Panc1 (cell line): ENCODE measurements around the gene NTM. TPM values are rescaled to one million over a fixed set of nuclear protein-coding genes. Genes with fewer than 3 reads are reported as not detected.

Source experiments
- ATAC-seq: fragments of 200-7000 bp; cut with Tn5 transposase; 2 replicates; pipeline ENCODE4 v1.9.1; 2020; ENCODE audit warnings: mild to moderate bottlenecking, moderate library complexity
- BruUV-seq: library from RNA; stranded (reverse); fragments of 400-500 nt; replicated peaks from 2 replicates; lab custom pipeline; 2021; lab: Mats Ljungman, UMichigan
- CTCF ChIA-PET: fragments of 300-600 bp; sonication (Branson Sonifier 250); formaldehyde crosslinking; loops from one replicate; lab custom pipeline; 2022; ENCODE audit warnings: antibody characterized with exemption; lab: Charles Lee
- POLR2A ChIA-PET: fragments of 300-600 bp; sonication (Branson Sonifier 250); formaldehyde crosslinking; loops from one replicate; lab custom pipeline; 2022; ENCODE audit warnings: antibody characterized with exemption; lab: Charles Lee
- DNase-seq: peaks from one replicate; pipeline ENCODE4 v3.0.0-alpha.2; 2010; ENCODE audit warnings: low read depth, low spot score
- H3K27ac ChIP-seq: 2 replicates; pipeline ENCODE4 v1.5.1; 2011; ENCODE audit warnings: mild to moderate bottlenecking, low read length, inconsistent platforms
- H3K27me3 ChIP-seq: fragments of 200-500 bp; sonication (Bioruptor generic); 2 replicates; pipeline ENCODE4 v1.6.0; 2014; ENCODE audit warnings: low read length, inconsistent platforms; ENCODE audit not compliant: control insufficient read depth, insufficient read depth
- H3K36me3 ChIP-seq: fragments of 200-500 bp; sonication (Bioruptor generic); 2 replicates; pipeline ENCODE4 v1.5.1; 2014; ENCODE audit warnings: inconsistent platforms, mild to moderate bottlenecking, low read length, moderate library complexity; ENCODE audit not compliant: control insufficient read depth, insufficient read depth
- H3K4me1 ChIP-seq: 2 replicates; pipeline ENCODE4 v1.5.1; 2011; ENCODE audit warnings: inconsistent platforms, mild to moderate bottlenecking, low read length, moderate library complexity; ENCODE audit not compliant: control insufficient read depth, insufficient read depth
- H3K4me3 ChIP-seq, 2 experiments: 2 replicates each; pipeline ENCODE4 v1.5.1; 2011 to 2012; ENCODE audit warnings: low read depth in 2 of 2, low read length in 2 of 2, mild to moderate bottlenecking in 2 of 2, inconsistent platforms in 1 of 2, moderate library complexity in 1 of 2
- H3K9me3 ChIP-seq: fragments of 200-500 bp; sonication (Bioruptor generic); 2 replicates; pipeline ENCODE4 v1.5.1; 2014; ENCODE audit warnings: low read depth, mild to moderate bottlenecking, inconsistent platforms, low read length, moderate library complexity; ENCODE audit not compliant: control insufficient read depth, insufficient read depth
- CTCF ChIP-seq: fragments of 450-650 bp; IDR thresholded peaks from 2 replicates; pipeline ENCODE4 v1.5.1; 2017; ENCODE audit warnings: mild to moderate bottlenecking
- POLR2AphosphoS5 ChIP-seq: IDR thresholded peaks from 2 replicates; pipeline ENCODE4 v1.6.1; 2012; ENCODE audit warnings: mild to moderate bottlenecking, low read depth, low read length, moderate library complexity
- REST ChIP-seq, 2 experiments: IDR thresholded peaks; 2 replicates each; pipeline ENCODE4 v1.6.1; 2011 to 2012; ENCODE audit warnings: low read depth in 2 of 2, control low read depth in 1 of 2, low read length in 1 of 2, mild to moderate bottlenecking in 1 of 2, moderate library complexity in 1 of 2; ENCODE audit not compliant: insufficient read depth in 1 of 2
- SIN3A ChIP-seq: IDR thresholded peaks from 2 replicates; pipeline ENCODE4 v1.6.1; 2012; ENCODE audit warnings: low read depth, mild to moderate bottlenecking, low read length, moderate library complexity, borderline replicate concordance; ENCODE audit not compliant: insufficient read depth
- TCF7L2 ChIP-seq: IDR thresholded peaks from 2 replicates; pipeline ENCODE4 v1.6.1; 2011; ENCODE audit warnings: mild to moderate bottlenecking, low read depth, low read length, inconsistent platforms
- in situ Hi-C: cut with HindIII; loops from 2 replicates; pipeline ENCODE4 v1.10.0; 2016; ENCODE audit warnings: low sequenced_read_pairs, low pct_unique_long_range_greater_than_20kb
- intact Hi-C: fragments of 100-400 bp; cut with micrococcal nuclease; formaldehyde crosslinking; loops from one replicate; pipeline ENCODE4 v1.10.0; 2022; ENCODE audit not compliant: unreplicated experiment
- total RNA-seq: library from RNA; stranded (reverse); gene quantifications from one replicate; pipeline ENCODE4 v1.2.1, GENCODE V29; 2021; ENCODE audit not compliant: unreplicated experiment

Gene NTM
- total RNA-seq, 1 experiment from 2014 or later: 0.10 TPM

GRCh38 chr11:132094598-132094997 is 724.2 kb downstream of the NTM start:
- in situ Hi-C loops (no loop called here), intact Hi-C loops (no loop called here)
- DNase-seq: no peak
- Histone ChIP-seq H3K36me3 (no peaks in the 10 kb centered on the region), H3K4me3 (no peak overlapping the region), H3K4me1 (no peaks in the 10 kb centered on the region), H3K27me3 (no peaks in the 10 kb centered on the region; the same call in 1 of the 2 replicates), H3K9me3 (no peaks in the 10 kb centered on the region), H3K27ac (no peak overlapping the region)
- ChIA-PET POLR2A (no interaction called here), CTCF (no interaction called here)
- no peak for TF ChIP-seq TCF7L2
- TF ChIP-seq CTCF: no peak
- no peak for TF ChIP-seq SIN3A
- TF ChIP-seq POLR2AphosphoS5: no peak
- no peak for TF ChIP-seq REST (IDR thresholded peaks at IDR 0.05; ENCODE audit: insufficient read depth in 1 of 2, low read depth in 2 of 2, low read length in 1 of 2)
- no TSS peak for BruUV-seq
- no peak for ATAC-seq

GRCh38 chr11:132095230-132096131 is 725.1 kb downstream of the NTM start:
- intact Hi-C loops (no loop called here), in situ Hi-C loops (no loop called here)
- no TSS peak for BruUV-seq
- H3K9me3 ChIP-seq: no peaks in the 10 kb centered on the region
- POLR2A ChIA-PET: no interaction called here
- no peaks in the 10 kb centered on the region for H3K4me1 ChIP-seq
- no peak for DNase-seq
- no peaks in the 10 kb centered on the region; the same call in 1 of the 2 replicates for H3K27me3 ChIP-seq
- no peak overlapping the region for H3K27ac ChIP-seq
- no peak overlapping the region for H3K4me3 ChIP-seq
- no peak for ATAC-seq
- TF ChIP-seq POLR2AphosphoS5 (no peak), SIN3A (no peak), CTCF (no peak), TCF7L2 (no peak), REST (IDR thresholded peaks at IDR 0.05; ENCODE audit: insufficient read depth in 1 of 2, low read depth in 2 of 2, low read length in 1 of 2) (no peak)
- CTCF ChIA-PET: no interaction called here
- no peaks in the 10 kb centered on the region for H3K36me3 ChIP-seq
